Activated naive CD4-positive, alpha-beta T cell treated with anti-CD3 and anti-CD28 coated beads for 36 hours (primary cell): Measurements from ENCODE around the gene HEATR1. TPM values are rescaled to one million over a fixed set of nuclear protein-coding genes. Genes with fewer than 3 reads are reported as not detected.
A peak's percentile ranks its signal among the peaks of the same experiment; 100 is the strongest.
"Not testable (repeated sequence)": the region's sequence is repeated elsewhere in the genome, so short reads cannot be mapped to it uniquely, and the experiment has no call there.

Experiments used
- CTCF ChIA-PET: fragments of 350-600 bp; sonication (Branson Sonifier 250); formaldehyde crosslinking; loops from one replicate; lab custom pipeline; 2021; ENCODE audit warnings: antibody characterized with exemption; lab: Charles Lee
- DNase-seq: peaks from one replicate; pipeline ENCODE4 v3.0.0-alpha.2; 2020
- H3K27ac Mint-ChIP-seq: one replicate; pipeline ENCODE4 v1.8.0; 2021; ENCODE audit warnings: mild to moderate bottlenecking, mixed read lengths
- H3K27me3 Mint-ChIP-seq: one replicate; pipeline ENCODE4 v1.8.0; 2021; ENCODE audit warnings: low read depth, mixed read lengths
- H3K36me3 Mint-ChIP-seq: one replicate; pipeline ENCODE4 v1.8.0; 2021; ENCODE audit warnings: low read depth, mixed read lengths
- H3K4me1 Mint-ChIP-seq: one replicate; pipeline ENCODE4 v1.8.0; 2021; ENCODE audit warnings: low read depth, mixed read lengths
- H3K4me3 Mint-ChIP-seq: one replicate; pipeline ENCODE4 v1.8.0; 2021; ENCODE audit warnings: mild to moderate bottlenecking, moderate library complexity, mixed read lengths
- H3K9me3 Mint-ChIP-seq: one replicate; pipeline ENCODE4 v1.8.0; 2021; ENCODE audit warnings: mixed read lengths
- intact Hi-C: fragments of 100-400 bp; cut with micrococcal nuclease; formaldehyde crosslinking; loops from one replicate; pipeline ENCODE4 v1.15.1; 2023
- total RNA-seq, 2 experiments: library from RNA; stranded (reverse); gene quantifications; one replicate each; pipeline ENCODE4 v1.2.3, GENCODE V29; 2021

Gene HEATR1
- total RNA-seq, 2 experiments from 2014 or later = 71.6 to 75.1 TPM

DNA sequence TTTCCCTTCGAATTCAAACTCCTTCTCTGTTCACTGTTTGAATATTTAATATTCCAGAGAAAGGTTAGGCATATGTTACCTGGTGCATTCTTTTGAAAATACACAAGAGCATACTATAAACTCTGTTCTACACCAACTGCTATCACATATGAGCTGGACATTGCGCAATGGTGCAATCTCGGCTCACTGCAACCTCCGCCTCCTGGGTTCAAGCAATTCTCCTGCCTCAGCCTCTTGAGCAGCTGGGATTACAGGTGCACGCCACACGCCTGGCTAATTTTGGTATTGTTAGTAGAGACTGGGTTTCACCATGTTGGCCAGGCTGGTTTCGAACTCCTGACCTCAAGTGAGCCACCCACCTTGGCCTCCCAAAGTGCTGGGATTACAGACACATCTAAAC is 27.3 kb downstream of the HEATR1 start:
- H3K27me3 Mint-ChIP-seq, H3K27ac Mint-ChIP-seq, intact Hi-C loops, H3K4me1 Mint-ChIP-seq, H3K4me3 Mint-ChIP-seq, DNase-seq, H3K9me3 Mint-ChIP-seq, CTCF ChIA-PET: not testable (repeated sequence)
- peaks cover 43% of the 10 kb centered on the region for H3K36me3 Mint-ChIP-seq

DNA sequence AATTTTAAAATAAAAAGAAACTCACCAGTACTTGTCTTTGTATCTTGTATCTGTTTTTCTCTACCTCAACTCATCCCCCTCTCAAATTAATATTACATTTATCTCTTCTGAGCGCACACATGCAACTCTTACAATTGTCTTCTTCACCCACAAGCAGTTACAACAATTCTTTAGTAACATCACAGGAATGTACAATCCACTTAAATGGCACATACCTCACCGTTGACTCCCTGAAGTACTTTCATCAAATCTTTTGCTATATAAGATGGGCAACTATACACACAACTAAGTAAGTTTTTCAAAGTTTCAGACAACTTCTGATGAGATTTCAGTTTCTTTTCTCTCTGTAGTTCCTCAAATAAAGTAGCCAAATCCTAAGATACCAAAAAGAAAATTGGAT is 28.3 kb downstream of the HEATR1 start:
- H3K27me3 Mint-ChIP-seq = no peaks in the 10 kb centered on the region
- peaks cover 37% of the 10 kb centered on the region for H3K36me3 Mint-ChIP-seq
- no peaks in the 10 kb centered on the region for H3K9me3 Mint-ChIP-seq
- no peak for DNase-seq
- CTCF ChIA-PET = no interaction called here
- H3K4me1 Mint-ChIP-seq = no peaks in the 10 kb centered on the region
- H3K27ac Mint-ChIP-seq = no peak overlapping the region
- intact Hi-C loops = no loop called here
- H3K4me3 Mint-ChIP-seq = no peak overlapping the region

DNA sequence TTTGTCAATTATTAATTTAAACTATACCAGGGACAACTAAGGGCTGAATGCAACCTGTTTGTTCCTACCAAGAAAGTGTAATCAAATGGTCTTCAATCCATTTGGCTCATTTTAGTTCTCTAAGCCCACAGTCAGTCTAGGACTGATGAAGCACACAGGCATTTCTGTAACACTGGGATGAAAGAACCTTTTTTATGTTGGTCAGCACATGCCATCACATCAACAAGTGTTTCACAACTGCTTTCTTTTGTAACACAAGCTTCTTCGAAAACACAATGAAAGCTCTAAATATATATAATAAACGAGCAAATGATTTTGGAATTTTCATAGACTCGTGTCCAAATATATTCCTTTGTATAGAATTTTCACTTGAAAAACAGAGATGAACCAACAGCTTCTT is 28.8 kb downstream of the HEATR1 start:
- intact Hi-C loops = no loop called here
- Mint-ChIP-seq H3K9me3 (no peaks in the 10 kb centered on the region), H3K4me3 (no peak overlapping the region), H3K36me3 (peaks cover 37% of the 10 kb centered on the region), H3K27me3 (no peaks in the 10 kb centered on the region), H3K27ac (no peak overlapping the region), H3K4me1 (no peaks in the 10 kb centered on the region)
- DNase-seq = no peak
- CTCF ChIA-PET = no interaction called here

DNA sequence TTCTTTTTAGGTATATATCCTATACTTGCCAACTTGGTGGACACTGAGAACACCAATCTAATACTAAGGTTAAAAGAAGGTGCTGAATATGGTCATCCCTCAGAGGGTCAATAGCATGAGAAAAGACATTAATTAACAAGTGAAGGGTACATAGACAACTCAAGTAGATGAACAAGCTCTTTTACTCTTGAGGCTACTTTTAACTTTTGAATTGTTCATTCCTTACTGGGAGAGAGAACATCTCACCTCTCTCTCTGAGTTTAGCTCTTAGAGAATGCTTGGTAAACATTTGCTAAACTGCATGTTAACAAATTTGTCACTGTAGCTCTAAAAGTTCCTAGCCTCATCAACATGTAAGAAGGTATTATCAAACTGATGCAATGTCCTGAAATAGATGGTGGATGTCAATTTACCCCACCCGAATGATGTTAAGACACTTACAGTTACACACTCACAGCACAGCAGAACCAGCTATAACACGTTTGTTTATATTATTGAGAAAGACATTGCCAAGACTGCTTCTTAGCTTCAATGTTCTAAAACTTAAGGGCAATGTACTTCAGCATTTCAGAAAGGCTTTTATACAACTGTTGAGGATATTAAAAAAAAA is 35.9 kb downstream of the HEATR1 start:
- Mint-ChIP-seq H3K4me1 (no peaks in the 10 kb centered on the region), H3K36me3 (peaks cover 44% of the 10 kb centered on the region), H3K9me3 (no peaks in the 10 kb centered on the region), H3K4me3 (no peak overlapping the region), H3K27ac (peak overlapping the region; percentile 54), H3K27me3 (no peaks in the 10 kb centered on the region)
- intact Hi-C loops = no loop called here
- no peak for DNase-seq
- CTCF ChIA-PET = interaction anchor here (0.7 kb wide), 1 partner anchor 464 kb away, joined by 3 read pairs; no protein-coding TSS in a partner anchor

DNA sequence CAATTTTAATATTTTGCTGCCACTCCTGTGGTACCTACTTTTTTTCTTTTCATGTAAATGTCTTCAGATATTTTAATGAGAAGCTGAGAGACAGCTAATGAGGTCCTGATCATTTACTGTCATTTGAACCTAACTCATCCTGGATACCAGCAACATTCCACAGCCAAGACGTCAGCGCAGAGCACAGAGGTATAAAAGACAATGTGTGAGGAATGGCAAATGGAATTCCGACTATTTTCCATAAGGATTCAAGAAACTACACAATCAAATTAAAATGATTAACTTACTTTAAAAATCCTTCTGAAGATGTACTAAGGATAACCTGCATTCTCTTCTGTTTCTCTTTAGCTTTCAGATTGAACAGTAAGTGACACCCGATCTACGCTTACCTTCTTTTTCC is 38.8 kb downstream of the HEATR1 start:
- Mint-ChIP-seq H3K36me3 (peaks cover 44% of the 10 kb centered on the region), H3K9me3 (no peaks in the 10 kb centered on the region)
- CTCF ChIA-PET = no interaction called here

DNA sequence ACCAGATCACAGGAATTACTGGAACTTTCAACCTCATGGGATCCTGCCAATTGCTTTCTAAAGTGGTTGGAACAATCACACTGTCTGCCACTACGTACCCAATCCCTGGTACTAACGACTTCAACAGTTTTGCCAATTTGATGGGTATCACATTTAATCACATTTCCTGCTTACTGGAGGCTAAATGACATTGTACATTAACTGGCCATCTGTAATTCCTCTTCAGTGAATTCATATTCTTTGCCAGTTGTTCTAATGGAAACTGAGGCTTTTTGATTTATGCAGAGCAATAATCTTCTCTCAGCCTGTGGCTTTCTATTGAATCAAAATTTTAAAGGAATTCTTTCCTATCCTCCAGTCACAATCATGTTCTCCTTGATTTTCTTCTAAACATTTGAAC is 42.3 kb downstream of the HEATR1 start:
- no peak overlapping the region for H3K4me3 Mint-ChIP-seq
- intact Hi-C loops = no loop called here
- H3K9me3 Mint-ChIP-seq = no peaks in the 10 kb centered on the region
- no peak for DNase-seq
- CTCF ChIA-PET = no interaction called here
- H3K4me1 Mint-ChIP-seq = no peaks in the 10 kb centered on the region
- no peaks in the 10 kb centered on the region for H3K27me3 Mint-ChIP-seq
- H3K36me3 Mint-ChIP-seq = peaks cover 35% of the 10 kb centered on the region
- no peak overlapping the region for H3K27ac Mint-ChIP-seq

More for the DNA sequence above, 38.8 kb downstream of the HEATR1 start:
- no peak overlapping the region for H3K4me3 Mint-ChIP-seq
- intact Hi-C loops = no loop called here
- no peak overlapping the region for H3K27ac Mint-ChIP-seq
- H3K4me1 Mint-ChIP-seq = no peaks in the 10 kb centered on the region
- H3K27me3 Mint-ChIP-seq = no peaks in the 10 kb centered on the region
- no peak for DNase-seq

DNA sequence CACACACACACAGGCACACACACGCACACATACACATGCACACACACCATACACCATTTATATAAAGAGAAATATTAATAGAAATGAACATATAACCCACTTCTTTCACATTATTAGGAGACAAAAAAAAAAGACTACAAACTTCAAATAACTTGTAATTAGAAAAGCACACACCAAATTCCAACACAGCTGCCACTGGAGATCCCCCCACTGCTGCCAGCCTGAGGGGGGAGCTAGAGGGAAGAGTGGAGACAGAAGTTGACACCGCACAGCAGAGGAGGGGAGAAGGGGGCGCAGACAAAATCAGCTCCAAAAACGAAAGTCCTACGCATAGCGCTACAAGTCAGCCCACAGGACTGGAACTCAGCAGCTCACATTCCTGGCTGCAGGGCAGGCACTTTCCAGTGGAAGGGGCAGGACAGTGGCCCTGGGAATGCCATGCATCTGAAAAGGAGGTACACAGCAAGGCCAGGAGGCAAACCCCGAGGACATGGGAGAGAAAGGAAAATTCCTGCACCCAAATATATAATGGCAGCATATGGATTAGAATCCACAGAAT is 44.0 kb downstream of the HEATR1 start:
- Mint-ChIP-seq H3K27me3 (no peaks in the 10 kb centered on the region), H3K9me3 (no peaks in the 10 kb centered on the region), H3K36me3 (peaks cover 34% of the 10 kb centered on the region), H3K4me3 (no peak overlapping the region), H3K4me1 (no peaks in the 10 kb centered on the region), H3K27ac (no peak overlapping the region)
- intact Hi-C loops = no loop called here
- CTCF ChIA-PET = interaction anchor here (1.1 kb wide), 1 partner anchor 26 kb away, joined by 3 read pairs; no protein-coding TSS in a partner anchor
- no peak for DNase-seq

DNA sequence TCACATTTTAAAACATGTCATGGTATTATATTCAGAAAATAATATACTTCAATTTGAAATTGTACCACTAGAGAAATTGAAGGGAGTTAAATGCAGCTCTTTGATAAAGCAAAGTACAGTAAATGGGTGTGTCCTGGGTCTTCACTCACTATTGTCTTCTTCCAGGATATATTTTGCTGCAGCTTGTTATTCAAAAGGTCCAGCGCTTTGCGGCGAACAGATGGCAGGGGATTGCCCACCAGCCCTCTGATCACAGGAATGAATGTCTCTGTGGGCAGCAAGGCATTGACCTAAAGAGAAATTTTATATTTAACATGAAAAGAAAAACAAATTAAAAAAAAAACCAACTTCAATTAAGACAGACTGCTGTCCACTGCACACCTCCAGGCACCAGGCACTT is 45.5 kb downstream of the HEATR1 start:
- CTCF ChIA-PET = no interaction called here
- H3K4me1 Mint-ChIP-seq = no peaks in the 10 kb centered on the region
- H3K27ac Mint-ChIP-seq = no peak overlapping the region
- no peaks in the 10 kb centered on the region for H3K27me3 Mint-ChIP-seq
- no peaks in the 10 kb centered on the region for H3K9me3 Mint-ChIP-seq
- H3K36me3 Mint-ChIP-seq = peaks cover 33% of the 10 kb centered on the region
- intact Hi-C loops = no loop called here
- no peak for DNase-seq
- no peak overlapping the region for H3K4me3 Mint-ChIP-seq

DNA sequence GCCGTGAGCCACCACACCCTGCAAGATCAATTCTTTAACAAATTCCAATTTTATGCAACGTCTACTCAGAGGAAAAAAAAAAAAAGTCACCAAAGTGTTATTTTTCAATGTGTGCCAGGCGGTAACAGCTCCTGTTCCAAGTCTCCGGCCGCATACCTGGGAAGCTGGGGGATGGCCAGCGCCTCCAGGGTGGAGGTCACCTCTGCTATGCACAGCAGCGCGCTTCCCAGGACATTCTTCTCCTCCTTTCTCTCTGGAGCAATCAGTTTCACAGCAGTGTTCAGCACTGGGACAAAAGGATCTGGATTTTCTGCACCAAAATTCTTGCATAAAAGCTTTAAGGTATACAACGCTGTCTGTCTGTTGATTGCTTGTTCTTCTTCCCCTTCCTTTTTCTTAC is 46.2 kb downstream of the HEATR1 start:
- no peaks in the 10 kb centered on the region for H3K27me3 Mint-ChIP-seq
- CTCF ChIA-PET = no interaction called here
- peaks cover 33% of the 10 kb centered on the region for H3K36me3 Mint-ChIP-seq
- no peak overlapping the region for H3K27ac Mint-ChIP-seq
- DNase-seq = no peak
- H3K9me3 Mint-ChIP-seq = no peaks in the 10 kb centered on the region
- H3K4me1 Mint-ChIP-seq = no peaks in the 10 kb centered on the region
- H3K4me3 Mint-ChIP-seq = no peak overlapping the region
- intact Hi-C loops = no loop called here

DNA sequence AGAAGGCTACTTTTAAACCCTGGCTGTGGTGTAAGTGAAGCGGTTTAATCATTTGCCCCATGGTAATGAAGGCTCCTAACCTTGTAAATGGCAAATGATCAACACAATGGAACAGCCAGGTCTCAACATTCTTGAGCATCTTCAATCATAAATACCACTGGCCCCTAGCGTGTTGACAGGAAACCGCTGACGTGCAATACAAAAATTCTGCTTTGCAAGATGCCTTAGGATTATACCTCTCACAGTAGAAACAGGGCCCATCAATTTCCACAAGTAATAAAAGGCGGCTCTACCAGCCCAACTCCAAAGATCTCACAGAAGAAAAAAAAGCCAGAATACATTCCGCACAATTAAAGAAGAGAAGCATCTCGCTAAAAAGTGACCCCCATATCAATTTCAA is 47.7 kb downstream of the HEATR1 start:
- Mint-ChIP-seq H3K27ac (no peak overlapping the region), H3K4me3 (no peak overlapping the region), H3K27me3 (no peaks in the 10 kb centered on the region), H3K4me1 (no peaks in the 10 kb centered on the region), H3K36me3 (peaks cover 31% of the 10 kb centered on the region), H3K9me3 (no peaks in the 10 kb centered on the region)
- CTCF ChIA-PET = no interaction called here
- no peak for DNase-seq
- intact Hi-C loops = no loop called here

DNA sequence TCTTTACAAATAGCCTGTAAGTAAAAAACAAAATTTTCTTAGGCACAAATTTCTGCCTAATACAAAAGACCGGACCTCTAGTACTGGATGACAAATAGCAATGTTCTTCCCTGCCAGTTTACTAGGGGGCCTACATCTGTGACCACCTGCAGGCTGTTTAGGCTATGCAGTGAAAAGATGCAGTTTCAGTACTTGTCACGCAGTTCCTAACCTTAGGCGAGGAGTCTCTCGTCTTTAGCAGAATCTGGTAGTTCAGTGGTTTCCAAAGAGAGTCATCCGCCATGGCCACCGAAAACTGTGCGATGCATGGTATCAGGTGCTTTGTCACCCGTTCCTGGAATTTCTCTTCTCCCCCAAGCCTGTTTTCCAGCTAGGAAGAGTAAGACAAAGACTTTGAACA is 50.9 kb downstream of the HEATR1 start:
- Mint-ChIP-seq H3K27me3 (no peaks in the 10 kb centered on the region), H3K4me3 (no peak overlapping the region), H3K27ac (no peak overlapping the region), H3K36me3 (peaks cover 48% of the 10 kb centered on the region), H3K4me1 (no peaks in the 10 kb centered on the region), H3K9me3 (no peaks in the 10 kb centered on the region)
- no peak for DNase-seq
- CTCF ChIA-PET = no interaction called here
- intact Hi-C loops = no loop called here

DNA sequence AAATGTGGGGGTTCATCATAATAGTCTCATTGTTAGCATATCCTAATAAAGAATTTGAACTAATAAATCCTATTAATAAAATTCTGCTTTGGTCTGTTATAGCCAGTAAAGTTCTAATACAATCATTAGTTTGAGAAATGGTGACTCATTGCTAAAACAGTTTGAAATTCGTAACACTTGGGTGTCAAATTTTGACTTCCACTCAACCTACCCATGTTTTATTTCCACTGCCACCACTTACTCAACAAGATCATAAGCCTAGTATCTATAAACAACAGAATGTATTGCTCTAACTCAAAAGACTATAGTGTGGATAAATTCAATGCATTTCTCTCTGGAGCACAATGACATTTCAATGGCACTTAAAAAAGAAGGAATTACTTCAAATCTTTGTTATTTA is 51.4 kb downstream of the HEATR1 start:
- intact Hi-C loops = no loop called here
- no peak overlapping the region for H3K4me3 Mint-ChIP-seq
- H3K27ac Mint-ChIP-seq = peak overlapping the region; percentile 23
- DNase-seq = no peak
- peaks cover 47% of the 10 kb centered on the region for H3K36me3 Mint-ChIP-seq
- H3K9me3 Mint-ChIP-seq = no peaks in the 10 kb centered on the region
- H3K27me3 Mint-ChIP-seq = no peaks in the 10 kb centered on the region
- CTCF ChIA-PET = no interaction called here
- no peaks in the 10 kb centered on the region for H3K4me1 Mint-ChIP-seq

DNA sequence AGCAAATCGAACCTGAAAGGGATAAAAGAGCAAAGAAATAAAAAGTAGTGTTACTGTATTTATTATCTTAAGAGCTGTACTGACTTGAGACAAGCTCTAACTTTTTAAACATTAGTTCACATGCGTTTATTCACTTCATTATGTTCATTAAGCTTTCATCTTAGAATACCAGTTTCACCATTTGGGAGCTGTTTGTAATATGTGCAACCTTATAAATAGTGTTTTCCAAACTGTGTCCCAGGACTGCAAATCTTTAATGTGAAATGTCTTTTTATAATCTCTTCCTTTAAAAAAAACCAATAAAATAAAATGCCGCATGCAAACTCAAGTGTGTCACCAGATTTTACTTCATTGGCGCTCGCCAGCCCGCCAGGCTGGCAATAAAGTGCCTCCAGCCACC is 52.2 kb downstream of the HEATR1 start:
- H3K4me1 Mint-ChIP-seq = no peaks in the 10 kb centered on the region
- H3K36me3 Mint-ChIP-seq = peaks cover 51% of the 10 kb centered on the region
- DNase-seq = no peak
- CTCF ChIA-PET = interaction anchor here (0.7 kb wide), 1 partner anchor 33 kb away, joined by 3 read pairs; no protein-coding TSS in a partner anchor
- no peaks in the 10 kb centered on the region for H3K9me3 Mint-ChIP-seq
- no peak overlapping the region for H3K4me3 Mint-ChIP-seq
- intact Hi-C loops = no loop called here
- H3K27me3 Mint-ChIP-seq = no peaks in the 10 kb centered on the region
- H3K27ac Mint-ChIP-seq = peak overlapping the region; percentile 57
